ENCODE measurements around the gene TCF7L1.

- no peak for TF ChIP-seq CTCF (IDR thresholded peaks at IDR 0.05; ENCODE audit: low read length)
- TF ChIP-seq EZH2 (optimal IDR thresholded peaks at IDR 0.05; ENCODE audit: low read depth, low read length), result no peak
- TF ChIP-seq EZH2phosphoT487 (IDR thresholded peaks at IDR 0.05; ENCODE audit: low read length), result no peak
These were observed 142.9 kb downstream of the TCF7L1 start for GRCh38 chr2:85275984-85276540.

All from MM.1S (cell line).